ENCODE measurements around the gene UPK1B.

GRCh38 chr3:119243712-119244111 is 70.3 kb downstream of the UPK1B start:
- no peak for TF ChIP-seq EZH2 (IDR thresholded peaks at IDR 0.05; ENCODE audit: borderline replicate concordance, low read depth, low read length, severe bottlenecking)
- TF ChIP-seq CTCF (IDR thresholded peaks at IDR 0.05; ENCODE audit: extremely low read depth in 1 of 2, insufficient read depth in 1 of 2, low read depth in 1 of 2, low read length in 2 of 2): no peak
- no peak for TF ChIP-seq POLR2AphosphoS5 (IDR thresholded peaks at IDR 0.05; ENCODE audit: insufficient read depth, low read depth, low read length)
- TF ChIP-seq FOS (IDR thresholded peaks at IDR 0.05; ENCODE audit: borderline replicate concordance, insufficient read depth, low read length): no peak
- TF ChIP-seq POLR2A (IDR thresholded peaks at IDR 0.05; ENCODE audit: low read depth, low read length): no peak
- no peak for TF ChIP-seq MYC (IDR thresholded peaks at IDR 0.05; ENCODE audit: low read depth, low read length)
- TF ChIP-seq JUN (IDR thresholded peaks at IDR 0.05; ENCODE audit: borderline replicate concordance, insufficient read depth, insufficient read length, low read depth): no peak
